Activated T-helper 17 cell treated with anti-CD3 and anti-CD28 coated beads, Interleukin-2, amount 50 U/mL, for 72 hours (primary cell): ENCODE results near the gene SLC23A2. TPM values are rescaled to one million over a fixed set of nuclear protein-coding genes. Genes with fewer than 3 reads are reported as not detected.

ENCODE experiments used
- ATAC-seq: fragments of 150-1000 bp; cut with Tn5 transposase; replicated peaks from 2 replicates; pipeline ENCODE4 v1.10.0; 2021; ENCODE audit warnings: mild to moderate bottlenecking, moderate library complexity
- H3K27ac Mint-ChIP-seq: one replicate; pipeline ENCODE4 v1.8.0; 2022; ENCODE audit warnings: mixed read lengths
- H3K27me3 Mint-ChIP-seq: one replicate; pipeline ENCODE4 v1.8.0; 2022; ENCODE audit warnings: mixed read lengths
- H3K36me3 Mint-ChIP-seq: one replicate; pipeline ENCODE4 v1.8.0; 2022; ENCODE audit warnings: low read depth, mild to moderate bottlenecking, mixed read lengths
- H3K4me1 Mint-ChIP-seq: one replicate; pipeline ENCODE4 v1.8.0; 2022; ENCODE audit warnings: mixed read lengths
- H3K4me3 Mint-ChIP-seq: one replicate; pipeline ENCODE4 v1.8.0; 2022; ENCODE audit warnings: mild to moderate bottlenecking, mixed read lengths
- H3K9me3 Mint-ChIP-seq: one replicate; pipeline ENCODE4 v1.8.0; 2022; ENCODE audit warnings: mixed read lengths
- total RNA-seq, 2 donors: library from RNA; stranded (reverse); gene quantifications; one replicate each; pipeline ENCODE4 v1.2.3, GENCODE V29; 2022

Gene SLC23A2
- total RNA-seq, 2 donors from 2014 or later: 9.0 to 17.2 TPM

- ATAC-seq: no peak
- no peak overlapping the region for H3K4me3 Mint-ChIP-seq
- H3K36me3 Mint-ChIP-seq: peaks cover 57% of the 10 kb centered on the region
- H3K4me1 Mint-ChIP-seq: peaks cover 27% of the 10 kb centered on the region
- no peaks in the 10 kb centered on the region for H3K27me3 Mint-ChIP-seq
- H3K27ac Mint-ChIP-seq: no peak overlapping the region
- H3K9me3 Mint-ChIP-seq: no peaks in the 10 kb centered on the region
These were observed 181.4 kb downstream of the SLC23A2 start for GRCh38 chr20:4819901-4820300.

- no peaks in the 10 kb centered on the region for H3K27me3 Mint-ChIP-seq
These were observed 184.1 kb downstream of the SLC23A2 start for GRCh38 chr20:4817230-4817671.

GRCh38 chr20:4815628-4816027 is 185.7 kb downstream of the SLC23A2 start:
- Mint-ChIP-seq H3K36me3 (peaks cover 60% of the 10 kb centered on the region), H3K27me3 (no peaks in the 10 kb centered on the region), H3K9me3 (no peaks in the 10 kb centered on the region), H3K4me1 (peaks cover 39% of the 10 kb centered on the region), H3K27ac (peak overlapping the region; percentile 100), H3K4me3 (peak overlapping the region; percentile 98)
- no peak for ATAC-seq

More at GRCh38 chr20:4817230-4817671, 184.1 kb downstream of the SLC23A2 start:
- Mint-ChIP-seq H3K27ac (no peak overlapping the region), H3K4me3 (no peak overlapping the region), H3K4me1 (peaks cover 44% of the 10 kb centered on the region), H3K9me3 (no peaks in the 10 kb centered on the region), H3K36me3 (peaks cover 74% of the 10 kb centered on the region)
- ATAC-seq: no peak

- peak overlapping the region; percentile 100 for H3K27ac Mint-ChIP-seq
- H3K27me3 Mint-ChIP-seq: no peaks in the 10 kb centered on the region
- H3K36me3 Mint-ChIP-seq: peaks cover 56% of the 10 kb centered on the region
- peaks cover 42% of the 10 kb centered on the region for H3K4me1 Mint-ChIP-seq
- peak overlapping the region; percentile 98 for H3K4me3 Mint-ChIP-seq
- H3K9me3 Mint-ChIP-seq: no peaks in the 10 kb centered on the region
- peak; percentile 59 for ATAC-seq
These were observed 186.5 kb downstream of the SLC23A2 start for GRCh38 chr20:4814696-4815252.

GRCh38 chr20:4813863-4814695 is 187.2 kb downstream of the SLC23A2 start:
- Mint-ChIP-seq H3K27ac (peak overlapping the region; percentile 100), H3K27me3 (no peaks in the 10 kb centered on the region), H3K36me3 (peaks cover 50% of the 10 kb centered on the region), H3K9me3 (no peaks in the 10 kb centered on the region), H3K4me1 (peaks cover 46% of the 10 kb centered on the region), H3K4me3 (peak overlapping the region; percentile 98)
- peak; percentile 80 for ATAC-seq

- ATAC-seq: peak; percentile 25
- no peaks in the 10 kb centered on the region for H3K27me3 Mint-ChIP-seq
- peaks cover 43% of the 10 kb centered on the region for H3K36me3 Mint-ChIP-seq
These were observed 188.0 kb downstream of the SLC23A2 start for GRCh38 chr20:4813076-4813862.

GRCh38 chr20:4812641-4813075 is 188.7 kb downstream of the SLC23A2 start:
- H3K27ac Mint-ChIP-seq: peak overlapping the region; percentile 100
- H3K9me3 Mint-ChIP-seq: no peaks in the 10 kb centered on the region
- H3K4me3 Mint-ChIP-seq: peak overlapping the region; percentile 98
- no peak for ATAC-seq
- H3K36me3 Mint-ChIP-seq: peaks cover 43% of the 10 kb centered on the region
- peaks cover 46% of the 10 kb centered on the region for H3K4me1 Mint-ChIP-seq
- H3K27me3 Mint-ChIP-seq: no peaks in the 10 kb centered on the region

More at GRCh38 chr20:4813076-4813862, 188.0 kb downstream of the SLC23A2 start:
- peak overlapping the region; percentile 98 for H3K4me3 Mint-ChIP-seq
- H3K9me3 Mint-ChIP-seq: no peaks in the 10 kb centered on the region
- H3K27ac Mint-ChIP-seq: peak overlapping the region; percentile 100
- H3K4me1 Mint-ChIP-seq: peaks cover 46% of the 10 kb centered on the region

- Mint-ChIP-seq H3K4me3 (peak overlapping the region; percentile 98), H3K4me1 (peaks cover 46% of the 10 kb centered on the region), H3K27ac (peak overlapping the region; percentile 100), H3K9me3 (no peaks in the 10 kb centered on the region), H3K36me3 (peaks cover 43% of the 10 kb centered on the region), H3K27me3 (no peaks in the 10 kb centered on the region)
- no peak for ATAC-seq
These were observed 189.1 kb downstream of the SLC23A2 start for GRCh38 chr20:4812216-4812615.

- peak overlapping the region; percentile 100 for H3K27ac Mint-ChIP-seq
- H3K36me3 Mint-ChIP-seq: peaks cover 45% of the 10 kb centered on the region
- no peaks in the 10 kb centered on the region for H3K9me3 Mint-ChIP-seq
- H3K4me3 Mint-ChIP-seq: peak overlapping the region; percentile 98
- no peaks in the 10 kb centered on the region for H3K27me3 Mint-ChIP-seq
- no peak for ATAC-seq
- H3K4me1 Mint-ChIP-seq: peaks cover 46% of the 10 kb centered on the region
These were observed 189.6 kb downstream of the SLC23A2 start for GRCh38 chr20:4811661-4812181.

GRCh38 chr20:4811257-4811656 is 190.1 kb downstream of the SLC23A2 start:
- Mint-ChIP-seq H3K4me1 (peaks cover 44% of the 10 kb centered on the region), H3K27ac (peak overlapping the region; percentile 100), H3K9me3 (no peaks in the 10 kb centered on the region), H3K27me3 (no peaks in the 10 kb centered on the region), H3K36me3 (peaks cover 50% of the 10 kb centered on the region), H3K4me3 (peak overlapping the region; percentile 98)
- no peak for ATAC-seq

- H3K27ac Mint-ChIP-seq: peak overlapping the region; percentile 100
- H3K36me3 Mint-ChIP-seq: peaks cover 52% of the 10 kb centered on the region
- H3K4me1 Mint-ChIP-seq: peaks cover 40% of the 10 kb centered on the region
- no peak for ATAC-seq
- no peaks in the 10 kb centered on the region for H3K9me3 Mint-ChIP-seq
- H3K27me3 Mint-ChIP-seq: no peaks in the 10 kb centered on the region
- peak overlapping the region; percentile 98 for H3K4me3 Mint-ChIP-seq
These were observed 190.8 kb downstream of the SLC23A2 start for GRCh38 chr20:4810426-4811019.

GRCh38 chr20:4809707-4810106 is 191.6 kb downstream of the SLC23A2 start:
- Mint-ChIP-seq H3K9me3 (no peaks in the 10 kb centered on the region), H3K27me3 (no peaks in the 10 kb centered on the region), H3K36me3 (peaks cover 52% of the 10 kb centered on the region), H3K4me1 (peaks cover 33% of the 10 kb centered on the region), H3K4me3 (peak overlapping the region; percentile 98), H3K27ac (peak overlapping the region; percentile 41)
- ATAC-seq: no peak

- Mint-ChIP-seq H3K27ac (peak overlapping the region; percentile 41), H3K4me1 (peaks cover 26% of the 10 kb centered on the region), H3K4me3 (no peak overlapping the region), H3K36me3 (peaks cover 48% of the 10 kb centered on the region), H3K27me3 (no peaks in the 10 kb centered on the region), H3K9me3 (no peaks in the 10 kb centered on the region)
- ATAC-seq: no peak
These were observed 192.4 kb downstream of the SLC23A2 start for GRCh38 chr20:4808872-4809271.
